Motor neuron (in vitro differentiated cells): ENCODE measurements around the gene GABRB3. TPM values are rescaled to one million over a fixed set of nuclear protein-coding genes. Genes with fewer than 3 reads are reported as not detected.

Source experiments
- ATAC-seq, 8 experiments: fragments of 200-7000 bp; cut with Tn5 transposase; replicated peaks in 6 of 8; 2 replicates each; pipeline ENCODE4 v1.8.0; 2021; ENCODE audit warnings: mild to moderate bottlenecking in 8 of 8, moderate library complexity in 8 of 8
- H3K27ac ChIP-seq, 2 donors: fragments of 250-450 bp; sonication (Bioruptor Pico); 2 replicates each; pipeline ENCODE4 v1.9.0; 2021; ENCODE audit warnings: antibody characterized with exemption in 2 of 2, mild to moderate bottlenecking in 2 of 2, moderate library complexity in 1 of 2
- H3K4me1 ChIP-seq, 2 donors: fragments of 250-450 bp; sonication (Bioruptor Pico); replicated peaks in 1 of 2; 2 replicates each; pipeline ENCODE4 v1.6.1; 2021; ENCODE audit warnings: antibody characterized with exemption in 2 of 2, mild to moderate bottlenecking in 2 of 2, moderate library complexity in 1 of 2
- H3K4me3 ChIP-seq, 5 donors: fragments of 250-450 bp; sonication (Bioruptor Pico); 2 replicates each; pipeline ENCODE4 v1.9.0; 2021; ENCODE audit warnings: antibody characterized with exemption in 5 of 5, mild to moderate bottlenecking in 5 of 5, moderate library complexity in 4 of 5
- WGBS, 10 experiments: fragments of 450-650 bp; shearing (Covaris generic); methylation state at CpG; one replicate each; pipeline ENCODE4 v1.0.0; 2022; 5-methylcytosine and 5-hydroxymethylcytosine counted together
- in situ Hi-C, 9 experiments: fragments of 400-800 bp; cut with MboI; loops; one replicate each; pipeline ENCODE4 v1.15.0; 2021; ENCODE audit warnings: low sequenced_read_pairs in 9 of 9, low pct_unique_long_range_greater_than_20kb in 2 of 9; ENCODE audit not compliant: unreplicated experiment in 9 of 9
- total RNA-seq, 8 experiments: library from RNA; unstranded; fragments of 300-600 nt; gene quantifications; 2 replicates each; pipeline versions ENCODE4 v1.2.3 to v1.2.4, GENCODE V29; 2022

GABRB3 gene
- total RNA-seq, 8 experiments from 2014 or later: 0.18 to 69.2 (median 36.6) TPM

DNA sequence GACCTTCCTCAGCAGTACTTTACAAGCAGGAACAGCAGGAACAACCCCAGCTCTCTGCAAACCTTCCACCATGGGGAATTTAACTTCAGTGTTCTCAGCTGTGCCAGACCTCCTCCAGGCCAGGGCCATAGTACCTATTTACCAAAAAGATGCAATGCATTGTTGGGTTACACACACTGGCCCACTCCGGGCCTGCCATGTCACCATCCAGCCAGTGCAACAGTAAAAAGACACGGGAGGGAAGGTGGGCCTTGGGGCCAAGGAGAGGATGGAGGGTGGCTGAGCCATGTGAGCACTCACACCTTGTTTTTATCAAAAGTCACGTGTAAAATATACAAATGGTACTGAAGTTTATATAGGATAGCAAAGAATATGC is 157.0 kb downstream of the GABRB3 start:
- peaks cover 5 to 8% of the 10 kb centered on the region in 2 donors for H3K4me1 ChIP-seq
- no peak overlapping the region for H3K27ac ChIP-seq
- WGBS, 10 experiments: 19 to 100% (median 85%) methylated on average over 1 to 3 of the region's 3 CpGs; no CpG with 5 or more reads in 2 of the 10 experiments
- H3K4me3 ChIP-seq: no peak overlapping the region
- ATAC-seq: no peak
- in situ Hi-C loops: loop anchor here in 1 of 9 experiments (25.0 kb wide), 1 partner anchor 96 kb away; no protein-coding TSS in a partner anchor

GRCh38 chr15:26615188-26615926 is 157.5 kb downstream of the GABRB3 start:
- no peak overlapping the region for H3K4me3 ChIP-seq
- in situ Hi-C loops: loop anchor here in 1 of 9 experiments (25.0 kb wide), 1 partner anchor 97 kb away; no protein-coding TSS in a partner anchor
- peak in 2 of 8 experiments; percentile 62 to 95 for ATAC-seq
- no peak overlapping the region for H3K27ac ChIP-seq
- peaks cover 2 to 6% of the 10 kb centered on the region in 2 donors for H3K4me1 ChIP-seq
- 0 to 92% (median 80%) methylated on average over 1 to 6 of the region's 7 CpGs; no CpG with 5 or more reads in 3 of the 10 experiments for WGBS, 10 experiments

GRCh38 chr15:26614734-26615133 is 158.1 kb downstream of the GABRB3 start:
- ATAC-seq: no peak
- Histone ChIP-seq H3K27ac (no peak overlapping the region), H3K4me1 (no peaks in the 10 kb centered on the region), H3K4me3 (no peak overlapping the region)
- 0 to 98% (median 75%) methylated on average over 1 to 3 of the region's 3 CpGs for WGBS, 10 experiments
- in situ Hi-C loops: loop anchor here in 1 of 9 experiments (25.0 kb wide), 1 partner anchor 98 kb away; no protein-coding TSS in a partner anchor

- no peak overlapping the region for H3K4me3 ChIP-seq
- H3K4me1 ChIP-seq: peaks cover 0 to 4% of the 10 kb centered on the region in 2 donors
- H3K27ac ChIP-seq: no peak overlapping the region
- 0 to 100% (median 92%) methylated on average over 1 to 2 of the region's 2 CpGs; no CpG with 5 or more reads in 5 of the 10 experiments for WGBS, 10 experiments
- no peak for ATAC-seq
- in situ Hi-C loops: no loop called here
These were observed 174.2 kb downstream of the GABRB3 start for GRCh38 chr15:26598704-26599103.

GRCh38 chr15:26595611-26596010 is 177.3 kb downstream of the GABRB3 start:
- in situ Hi-C loops: no loop called here
- Histone ChIP-seq H3K4me3 (no peak overlapping the region), H3K27ac (no peak overlapping the region), H3K4me1 (peaks cover 0 to 4% of the 10 kb centered on the region in 2 donors)
- no peak for ATAC-seq
- WGBS, 10 experiments: 0 to 100% (median 55%) methylated on average over 1 to 2 of the region's 2 CpGs; no CpG with 5 or more reads in 4 of the 10 experiments

DNA sequence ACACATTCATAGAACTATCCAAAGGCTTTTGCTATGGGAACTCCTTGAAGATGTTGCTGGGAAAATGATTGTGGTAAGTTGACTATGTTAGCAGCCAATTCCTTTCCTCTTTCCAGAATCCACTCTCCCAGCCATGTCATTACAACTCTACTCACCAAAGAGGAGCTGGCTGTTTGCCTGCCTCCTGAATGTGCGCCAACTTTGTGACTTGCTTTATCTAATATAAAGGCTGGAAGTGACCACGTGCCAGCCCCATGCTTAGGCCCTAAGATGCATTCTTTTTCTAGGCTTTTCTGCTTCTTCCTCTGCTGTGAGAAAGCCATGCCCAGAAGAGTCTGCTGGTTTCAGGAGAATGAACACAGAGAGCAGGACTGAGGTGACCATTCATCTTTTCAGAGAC is 182.2 kb downstream of the GABRB3 start:
- no peak overlapping the region for H3K27ac ChIP-seq
- peaks cover 0 to under 1% of the 10 kb centered on the region in 2 donors for H3K4me1 ChIP-seq
- no peak overlapping the region for H3K4me3 ChIP-seq
- no peak for ATAC-seq
- 0 to 100% (median 90%) methylated on average over 1 to 2 of the region's 2 CpGs; no CpG with 5 or more reads in 2 of the 10 experiments for WGBS, 10 experiments
- in situ Hi-C loops: no loop called here

DNA sequence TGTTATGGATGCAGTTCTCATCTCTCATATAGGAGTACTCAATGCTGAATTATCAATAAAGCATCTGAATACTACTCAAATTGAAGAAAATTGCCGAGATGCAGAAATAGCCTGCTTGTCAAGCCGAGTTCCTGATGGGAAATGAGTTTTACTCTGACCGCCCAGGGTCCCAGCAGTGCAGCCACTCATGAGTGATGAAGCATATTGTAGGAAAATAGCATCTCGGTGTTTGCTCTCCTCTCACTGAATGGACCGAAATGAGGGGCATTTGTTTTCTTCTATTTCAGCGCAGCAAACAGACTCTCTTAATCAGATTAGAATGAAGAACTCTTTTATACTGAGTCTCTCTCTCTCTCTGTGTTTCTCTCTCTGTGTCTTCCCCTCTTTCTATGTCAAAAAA is 190.0 kb downstream of the GABRB3 start:
- 11 to 100% (median 95%) methylated on average over 1 to 6 of the region's 6 CpGs; no CpG with 5 or more reads in 1 of the 10 experiments for WGBS, 10 experiments

DNA sequence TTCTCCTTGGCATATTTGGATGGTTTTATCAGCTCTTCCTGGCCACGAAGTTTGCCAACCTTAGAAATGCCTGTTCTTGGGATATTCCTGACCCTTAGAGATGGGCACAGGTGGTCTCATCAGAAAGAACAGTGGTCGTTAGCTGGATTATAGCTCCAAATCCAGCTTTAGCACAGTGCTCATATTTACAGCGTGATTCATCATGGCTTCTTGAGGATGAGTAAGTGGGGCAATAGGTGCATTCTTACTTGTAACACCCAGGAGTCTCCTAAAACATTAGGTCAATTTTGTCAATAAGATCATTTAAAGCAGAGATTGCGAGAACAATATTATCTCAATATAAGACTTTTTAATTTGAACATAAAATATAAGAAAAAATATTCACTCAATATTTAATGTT is 191.9 kb downstream of the GABRB3 start:
- in situ Hi-C loops: no loop called here
- H3K27ac ChIP-seq: no peak overlapping the region
- no peak overlapping the region for H3K4me3 ChIP-seq
- no peaks in the 10 kb centered on the region for H3K4me1 ChIP-seq
- no peak for ATAC-seq
- WGBS, 10 experiments: 0 to 100% (median 57%) methylated on average over 1 to 3 of the region's 4 CpGs; no CpG with 5 or more reads in 2 of the 10 experiments

More for the DNA sequence above, 190.0 kb downstream of the GABRB3 start:
- ATAC-seq: peak in 1 of 8 experiments; percentile 55
- in situ Hi-C loops: no loop called here
- Histone ChIP-seq H3K27ac (no peak overlapping the region), H3K4me3 (no peak overlapping the region), H3K4me1 (no peaks in the 10 kb centered on the region)

- in situ Hi-C loops: no loop called here
These were observed 200.1 kb downstream of the GABRB3 start for GRCh38 chr15:26572602-26573350.

DNA sequence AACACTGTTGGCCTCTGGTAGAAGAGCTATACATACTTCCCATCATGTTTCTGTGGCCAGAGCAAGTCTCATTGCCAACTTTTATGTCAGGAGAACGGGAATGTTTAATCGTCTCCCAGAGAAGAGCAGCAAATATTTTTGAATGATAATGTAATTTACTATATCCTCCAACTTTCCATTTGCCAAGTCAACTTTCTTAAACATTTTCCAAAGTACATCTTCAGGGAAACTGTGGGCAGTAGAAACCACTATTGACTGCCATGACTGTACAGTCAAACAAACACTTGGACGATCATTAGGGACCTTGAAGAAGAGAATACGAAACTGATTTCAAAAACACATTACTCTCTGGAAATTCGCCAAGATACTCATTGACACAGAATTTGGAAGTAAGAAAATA is 201.5 kb downstream of the GABRB3 start:
- no peak for ATAC-seq
- H3K4me1 ChIP-seq: no peaks in the 10 kb centered on the region
- no peak overlapping the region for H3K27ac ChIP-seq
- H3K4me3 ChIP-seq: no peak overlapping the region
- WGBS, 10 experiments: 6 to 100% (median 75%) methylated on average over 3 to 5 of the region's 5 CpGs; no CpG with 5 or more reads in 1 of the 10 experiments
- in situ Hi-C loops: no loop called here

More at GRCh38 chr15:26572602-26573350, 200.1 kb downstream of the GABRB3 start:
- ATAC-seq: peak in 2 of 8 experiments; percentile 74 to 77
- WGBS, 10 experiments: 0 to 86% (median 57%) methylated on average over 1 to 5 of the region's 5 CpGs; no CpG with 5 or more reads in 1 of the 10 experiments
- no peaks in the 10 kb centered on the region for H3K4me1 ChIP-seq
- no peak overlapping the region for H3K4me3 ChIP-seq
- no peak overlapping the region for H3K27ac ChIP-seq

- 0 to 100% (median 90%) methylated on average over 2 to 6 of the region's 6 CpGs; no CpG with 5 or more reads in 1 of the 10 experiments for WGBS, 10 experiments
- ATAC-seq: peak in 3 of 8 experiments; percentile 44 to 72 (median 59)
- H3K4me3 ChIP-seq: no peak overlapping the region
- in situ Hi-C loops: no loop called here
- H3K4me1 ChIP-seq: no peaks in the 10 kb centered on the region
- H3K27ac ChIP-seq: no peak overlapping the region
These were observed 207.3 kb downstream of the GABRB3 start for GRCh38 chr15:26565542-26565941.

DNA sequence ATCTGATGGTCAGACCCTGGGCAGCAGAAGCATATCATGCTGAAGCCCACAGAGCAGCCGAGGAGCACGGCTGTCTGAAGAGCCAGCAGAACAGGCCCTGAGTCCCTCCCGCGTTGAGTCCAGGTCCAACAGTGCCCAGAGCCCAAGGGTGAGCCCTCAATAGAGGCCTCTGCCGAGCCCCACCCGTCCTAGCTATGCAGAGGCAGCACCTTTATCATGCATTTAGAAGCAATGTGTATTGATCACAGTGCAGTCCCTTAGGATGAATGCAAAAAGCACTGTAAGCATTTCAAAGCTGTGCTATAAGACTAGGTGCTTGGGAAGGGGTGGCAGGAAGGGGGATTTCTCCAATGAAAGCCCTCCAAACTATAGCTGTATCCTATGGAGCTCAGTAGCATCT is 208.5 kb downstream of the GABRB3 start:
- 0 to 50% (median 42%) methylated on average over 1 to 2 of the region's 6 CpGs; no CpG with 5 or more reads in 5 of the 10 experiments for WGBS, 10 experiments
- no peak for ATAC-seq

GRCh38 chr15:26562336-26562735 is 210.5 kb downstream of the GABRB3 start:
- Histone ChIP-seq H3K4me3 (no peak overlapping the region), H3K27ac (no peak overlapping the region), H3K4me1 (no peaks in the 10 kb centered on the region)
- in situ Hi-C loops: no loop called here
- ATAC-seq: peak in 2 of 8 experiments; percentile 52 to 58
- WGBS, 10 experiments: 0 to 100% (median 0%) methylated on average over 1 of the region's 2 CpGs; no CpG with 5 or more reads in 7 of the 10 experiments

More for the DNA sequence above, 208.5 kb downstream of the GABRB3 start:
- H3K27ac ChIP-seq: no peak overlapping the region
- no peak overlapping the region for H3K4me3 ChIP-seq
- in situ Hi-C loops: no loop called here
- H3K4me1 ChIP-seq: no peaks in the 10 kb centered on the region
